ENCODE results near the gene GSK3B. TPM values are rescaled to one million over a fixed set of nuclear protein-coding genes. Genes with fewer than 3 reads are reported as not detected.

The GSK3B gene
- polyA plus RNA-seq, 3 donors: 16.2 to 20.6 (median 20.5) TPM

DNA sequence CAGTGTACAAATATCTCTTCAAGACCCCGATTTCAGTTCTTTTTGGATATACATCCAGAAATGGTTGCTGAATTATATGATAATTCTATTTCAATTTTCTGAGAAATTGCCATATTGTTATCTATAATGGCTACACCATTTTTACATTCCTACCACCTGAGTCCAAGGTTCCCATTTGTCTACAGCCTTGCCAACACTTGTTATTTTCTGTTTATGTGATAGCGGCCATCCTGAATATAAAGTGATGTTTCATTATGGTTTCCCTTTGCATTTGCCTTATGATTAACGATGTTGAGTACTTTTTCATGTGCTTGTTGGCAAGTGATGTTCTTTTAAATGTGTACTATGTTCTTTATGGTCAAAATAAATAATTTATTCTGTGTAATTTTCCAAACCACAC is 303.9 kb downstream of the GSK3B start:
- no peak for TF ChIP-seq CTCF (IDR thresholded peaks at IDR 0.05)
- no peaks in the 10 kb centered on the region for H3K79me2 ChIP-seq (ENCODE audit: insufficient read depth, low read length)
- no peak for DNase-seq
- H3K4me3 ChIP-seq (replicated peaks in 1 of 3; ENCODE audit: low read depth in 2 of 3, low read length in 3 of 3): no peak overlapping the region
- H3K27ac Mint-ChIP-seq: no peak overlapping the region
- no peaks in the 10 kb centered on the region for H3K4me1 ChIP-seq (ENCODE audit: control insufficient read depth in 1 of 2, insufficient read depth in 2 of 2, low read length in 2 of 2)
- no peaks in the 10 kb centered on the region for H3K27me3 ChIP-seq (ENCODE audit: control insufficient read depth in 2 of 2, insufficient read depth in 2 of 2, low read length in 2 of 2)
- no peak overlapping the region for H3K9ac ChIP-seq (ENCODE audit: insufficient read depth, low read length, poor library complexity, severe bottlenecking)
- H3K4me2 ChIP-seq (replicated peaks; ENCODE audit: extremely low read depth, low read length, poor library complexity, severe bottlenecking): no peak overlapping the region
- no peaks in the 10 kb centered on the region for H3K9me3 ChIP-seq (replicated peaks in 1 of 2; ENCODE audit: control insufficient read depth in 1 of 2, insufficient read depth in 1 of 2, low read length in 2 of 2)
- no peak overlapping the region for H3K27ac ChIP-seq (ENCODE audit: low read depth in 1 of 2, low read length in 2 of 2)
- peaks cover 15% of the 10 kb centered on the region for H3K4me1 Mint-ChIP-seq
- H3K27me3 Mint-ChIP-seq (ENCODE audit: low read depth in 3 of 3): peaks cover 0 to 2% (median 1%) of the 10 kb centered on the region in 3 donors
- H3K36me3 ChIP-seq (replicated peaks in 1 of 2; ENCODE audit: control insufficient read depth in 1 of 2, insufficient read depth in 2 of 2, low read length in 2 of 2): no peaks in the 10 kb centered on the region
- no peaks in the 10 kb centered on the region for H3K36me3 Mint-ChIP-seq
- no peak overlapping the region for H2AFZ ChIP-seq (ENCODE audit: insufficient read depth, low read depth, low read length, poor library complexity, severe bottlenecking)
- no peak overlapping the region for H3K4me3 Mint-ChIP-seq
- H3K9me3 Mint-ChIP-seq: peaks cover 0 to 4% (median 0%) of the 10 kb centered on the region in 7 donors
- no CpG with 5 or more reads among the region's 3 CpGs for WGBS (ENCODE audit: insufficient coverage)
- no peaks in the 10 kb centered on the region for H4K20me1 ChIP-seq (ENCODE audit: insufficient read depth, low read length)
- intact Hi-C loops (cut with micrococcal nuclease): no loop called here

GRCh38 chr3:119786409-119786808 is 307.8 kb downstream of the GSK3B start:
- no peak for TF ChIP-seq CTCF (IDR thresholded peaks at IDR 0.05)
- Mint-ChIP-seq H3K4me3 (no peak overlapping the region), H3K27ac (no peak overlapping the region), H3K36me3 (no peaks in the 10 kb centered on the region), H3K4me1 (peaks cover 34% of the 10 kb centered on the region), H3K9me3 (peaks cover 0 to 4% (median 0%) of the 10 kb centered on the region in 7 donors), H3K27me3 (ENCODE audit: low read depth in 3 of 3) (no peaks in the 10 kb centered on the region)
- no peak overlapping the region for H3K4me2 ChIP-seq (replicated peaks; ENCODE audit: extremely low read depth, low read length, poor library complexity, severe bottlenecking)
- WGBS (ENCODE audit: insufficient coverage): no CpG with 5 or more reads among the region's 2 CpGs
- no peak overlapping the region for H3K4me3 ChIP-seq (replicated peaks in 1 of 3; ENCODE audit: low read depth in 2 of 3, low read length in 3 of 3)
- no peaks in the 10 kb centered on the region for H3K79me2 ChIP-seq (ENCODE audit: insufficient read depth, low read length)
- H3K36me3 ChIP-seq (replicated peaks in 1 of 2; ENCODE audit: control insufficient read depth in 1 of 2, insufficient read depth in 2 of 2, low read length in 2 of 2): no peaks in the 10 kb centered on the region
- no peak overlapping the region for H3K9ac ChIP-seq (ENCODE audit: insufficient read depth, low read length, poor library complexity, severe bottlenecking)
- DNase-seq: no peak
- H3K4me1 ChIP-seq (ENCODE audit: control insufficient read depth in 1 of 2, insufficient read depth in 2 of 2, low read length in 2 of 2): peaks cover 5 to 14% of the 10 kb centered on the region in 2 donors
- H3K27me3 ChIP-seq (ENCODE audit: control insufficient read depth in 2 of 2, insufficient read depth in 2 of 2, low read length in 2 of 2): no peaks in the 10 kb centered on the region
- H3K9me3 ChIP-seq (replicated peaks in 1 of 2; ENCODE audit: control insufficient read depth in 1 of 2, insufficient read depth in 1 of 2, low read length in 2 of 2): no peaks in the 10 kb centered on the region
- no peaks in the 10 kb centered on the region for H4K20me1 ChIP-seq (ENCODE audit: insufficient read depth, low read length)
- intact Hi-C loops (cut with micrococcal nuclease): no loop called here
- no peak overlapping the region for H3K27ac ChIP-seq (ENCODE audit: low read depth in 1 of 2, low read length in 2 of 2)
- H2AFZ ChIP-seq (ENCODE audit: insufficient read depth, low read depth, low read length, poor library complexity, severe bottlenecking): no peak overlapping the region

All from CD14-positive monocyte (primary cell).